Activated CD8-positive, alpha-beta T cell treated with anti-CD3 and anti-CD28 coated beads, Interleukin-2, amount 10 ng/mL, durations not matched to agents 7 days and 5 days (primary cell): ENCODE measurements around the gene PCSK2. TPM values are rescaled to one million over a fixed set of nuclear protein-coding genes. Genes with fewer than 3 reads are reported as not detected.

Experiments
- ATAC-seq: fragments of 150-1000 bp; cut with Tn5 transposase; one replicate; pipeline ENCODE4 v1.10.0; 2021; ENCODE audit warnings: moderate library complexity
- CTCF ChIA-PET: fragments of 350-600 bp; sonication (Branson Sonifier 250); formaldehyde crosslinking; loops from one replicate; lab custom pipeline; 2021; ENCODE audit warnings: antibody characterized with exemption; lab: Charles Lee
- POLR2A ChIA-PET: fragments of 350-600 bp; sonication (Branson Sonifier 250); formaldehyde crosslinking; loops from one replicate; lab custom pipeline; 2021; ENCODE audit warnings: antibody characterized with exemption; lab: Charles Lee
- DNase-seq: peaks from one replicate; pipeline ENCODE4 v3.0.0-alpha.2; 2020
- H3K27ac Mint-ChIP-seq: one replicate; pipeline ENCODE4 v1.8.0; 2021; ENCODE audit warnings: mild to moderate bottlenecking, mixed read lengths
- H3K27me3 Mint-ChIP-seq: one replicate; pipeline ENCODE4 v1.8.0; 2021; ENCODE audit warnings: low read depth, mixed read lengths
- H3K36me3 Mint-ChIP-seq: one replicate; pipeline ENCODE4 v1.8.0; 2021; ENCODE audit warnings: low read depth, mixed read lengths
- H3K4me1 Mint-ChIP-seq: one replicate; pipeline ENCODE4 v1.8.0; 2021; ENCODE audit warnings: low read depth, mixed read lengths
- H3K4me3 Mint-ChIP-seq: one replicate; pipeline ENCODE4 v1.8.0; 2021; ENCODE audit warnings: mild to moderate bottlenecking, mixed read lengths
- H3K9me3 Mint-ChIP-seq: one replicate; pipeline ENCODE4 v1.8.0; 2022; ENCODE audit warnings: mixed read lengths; ENCODE audit not compliant: insufficient read depth
- total RNA-seq, 2 experiments: library from RNA; stranded (reverse); gene quantifications; one replicate each; pipeline ENCODE4 v1.2.3, GENCODE V29; 2021

Gene PCSK2
- total RNA-seq, 2 experiments from 2014 or later, result not detected

- no peak for DNase-seq
- Mint-ChIP-seq H3K4me3 (no peak overlapping the region), H3K27me3 (no peaks in the 10 kb centered on the region), H3K4me1 (no peaks in the 10 kb centered on the region), H3K27ac (no peak overlapping the region), H3K36me3 (no peaks in the 10 kb centered on the region), H3K9me3 (no peaks in the 10 kb centered on the region)
- CTCF ChIA-PET, result no interaction called here
- no peak for ATAC-seq
- POLR2A ChIA-PET, result no interaction called here
These were observed 49.3 kb downstream of the PCSK2 start for GRCh38 chr20:17276101-17276500.

GRCh38 chr20:17281478-17281877 lies 54.6 kb downstream of the PCSK2 start:
- no peak overlapping the region for H3K27ac Mint-ChIP-seq
- H3K27me3 Mint-ChIP-seq, result no peaks in the 10 kb centered on the region
- H3K4me3 Mint-ChIP-seq, result no peak overlapping the region
- ChIA-PET CTCF (no interaction called here), POLR2A (no interaction called here)
- no peaks in the 10 kb centered on the region for H3K9me3 Mint-ChIP-seq
- peak; percentile 30 for DNase-seq
- no peak for ATAC-seq
- no peaks in the 10 kb centered on the region for H3K36me3 Mint-ChIP-seq
- H3K4me1 Mint-ChIP-seq, result no peaks in the 10 kb centered on the region

GRCh38 chr20:17282501-17282900 lies 55.7 kb downstream of the PCSK2 start:
- no peak for DNase-seq
- ATAC-seq, result no peak

GRCh38 chr20:17287503-17287902 lies 60.7 kb downstream of the PCSK2 start:
- no peaks in the 10 kb centered on the region for H3K27me3 Mint-ChIP-seq
- ATAC-seq, result no peak
- no peaks in the 10 kb centered on the region for H3K4me1 Mint-ChIP-seq
- DNase-seq, result no peak
- POLR2A ChIA-PET, result no interaction called here
- CTCF ChIA-PET, result interaction anchor here (1.2 kb wide), 1 partner anchor 10 kb away, joined by 3 read pairs; no protein-coding TSS in a partner anchor
- no peaks in the 10 kb centered on the region for H3K36me3 Mint-ChIP-seq
- no peak overlapping the region for H3K4me3 Mint-ChIP-seq
- no peak overlapping the region for H3K27ac Mint-ChIP-seq
- H3K9me3 Mint-ChIP-seq, result no peaks in the 10 kb centered on the region

More at GRCh38 chr20:17282501-17282900, 55.7 kb downstream of the PCSK2 start:
- no peaks in the 10 kb centered on the region for H3K27me3 Mint-ChIP-seq
- ChIA-PET POLR2A (no interaction called here), CTCF (no interaction called here)
- H3K27ac Mint-ChIP-seq, result no peak overlapping the region
- no peaks in the 10 kb centered on the region for H3K9me3 Mint-ChIP-seq
- H3K4me1 Mint-ChIP-seq, result no peaks in the 10 kb centered on the region
- H3K36me3 Mint-ChIP-seq, result no peaks in the 10 kb centered on the region
- H3K4me3 Mint-ChIP-seq, result no peak overlapping the region

- CTCF ChIA-PET, result interaction anchor here (1.2 kb wide), 1 partner anchor 10 kb away, joined by 3 read pairs; no protein-coding TSS in a partner anchor
- Mint-ChIP-seq H3K9me3 (no peaks in the 10 kb centered on the region), H3K4me1 (no peaks in the 10 kb centered on the region), H3K36me3 (no peaks in the 10 kb centered on the region), H3K4me3 (no peak overlapping the region), H3K27me3 (no peaks in the 10 kb centered on the region), H3K27ac (no peak overlapping the region)
- no peak for DNase-seq
- POLR2A ChIA-PET, result no interaction called here
- ATAC-seq, result no peak
These were observed 61.2 kb downstream of the PCSK2 start for GRCh38 chr20:17287998-17288397.

GRCh38 chr20:17295151-17295726 lies 68.4 kb downstream of the PCSK2 start:
- no peak for ATAC-seq
- no peak for DNase-seq
- POLR2A ChIA-PET, result no interaction called here
- H3K4me3 Mint-ChIP-seq, result no peak overlapping the region
- no peaks in the 10 kb centered on the region for H3K27me3 Mint-ChIP-seq
- no peaks in the 10 kb centered on the region for H3K36me3 Mint-ChIP-seq
- CTCF ChIA-PET, result no interaction called here
- no peaks in the 10 kb centered on the region for H3K4me1 Mint-ChIP-seq
- no peaks in the 10 kb centered on the region for H3K9me3 Mint-ChIP-seq
- no peak overlapping the region for H3K27ac Mint-ChIP-seq

GRCh38 chr20:17295991-17296390 lies 69.2 kb downstream of the PCSK2 start:
- no peaks in the 10 kb centered on the region for H3K27me3 Mint-ChIP-seq
- H3K4me3 Mint-ChIP-seq, result no peak overlapping the region
- no peak overlapping the region for H3K27ac Mint-ChIP-seq
- DNase-seq, result no peak
- H3K9me3 Mint-ChIP-seq, result no peaks in the 10 kb centered on the region
- H3K4me1 Mint-ChIP-seq, result no peaks in the 10 kb centered on the region
- ChIA-PET CTCF (no interaction called here), POLR2A (no interaction called here)
- no peak for ATAC-seq
- no peaks in the 10 kb centered on the region for H3K36me3 Mint-ChIP-seq

- Mint-ChIP-seq H3K4me1 (no peaks in the 10 kb centered on the region), H3K9me3 (no peaks in the 10 kb centered on the region), H3K4me3 (no peak overlapping the region), H3K27me3 (no peaks in the 10 kb centered on the region), H3K36me3 (no peaks in the 10 kb centered on the region), H3K27ac (no peak overlapping the region)
- ATAC-seq (no peak), DNase-seq (no peak)
- POLR2A ChIA-PET, result no interaction called here
- CTCF ChIA-PET, result interaction anchor here (1.3 kb wide), 1 partner anchor 10 kb away, joined by 3 read pairs; no protein-coding TSS in a partner anchor
These were observed 71.3 kb downstream of the PCSK2 start for GRCh38 chr20:17298171-17298570.

GRCh38 chr20:17298751-17299150 lies 71.9 kb downstream of the PCSK2 start:
- DNase-seq, result no peak
- Mint-ChIP-seq H3K27ac (no peak overlapping the region), H3K4me1 (no peaks in the 10 kb centered on the region), H3K9me3 (no peaks in the 10 kb centered on the region), H3K36me3 (no peaks in the 10 kb centered on the region), H3K27me3 (no peaks in the 10 kb centered on the region), H3K4me3 (no peak overlapping the region)
- ChIA-PET POLR2A (no interaction called here), CTCF (no interaction called here)
- ATAC-seq, result no peak

GRCh38 chr20:17300113-17300512 lies 73.3 kb downstream of the PCSK2 start:
- CTCF ChIA-PET, result no interaction called here

GRCh38 chr20:17304774-17305173 lies 77.9 kb downstream of the PCSK2 start:
- no peak overlapping the region for H3K4me3 Mint-ChIP-seq
- CTCF ChIA-PET, result no interaction called here
- H3K9me3 Mint-ChIP-seq, result no peaks in the 10 kb centered on the region
- H3K4me1 Mint-ChIP-seq, result no peaks in the 10 kb centered on the region
- H3K36me3 Mint-ChIP-seq, result no peaks in the 10 kb centered on the region
- POLR2A ChIA-PET, result no interaction called here
- no peak overlapping the region for H3K27ac Mint-ChIP-seq
- H3K27me3 Mint-ChIP-seq, result no peaks in the 10 kb centered on the region
- ATAC-seq (no peak), DNase-seq (no peak)

More at GRCh38 chr20:17300113-17300512, 73.3 kb downstream of the PCSK2 start:
- Mint-ChIP-seq H3K27me3 (no peaks in the 10 kb centered on the region), H3K27ac (no peak overlapping the region), H3K4me3 (no peak overlapping the region), H3K36me3 (no peaks in the 10 kb centered on the region), H3K9me3 (no peaks in the 10 kb centered on the region), H3K4me1 (no peaks in the 10 kb centered on the region)
- no peak for ATAC-seq
- DNase-seq, result no peak
- POLR2A ChIA-PET, result no interaction called here

- no peaks in the 10 kb centered on the region for H3K4me1 Mint-ChIP-seq
- no peak overlapping the region for H3K4me3 Mint-ChIP-seq
- ChIA-PET POLR2A (no interaction called here), CTCF (no interaction called here)
- DNase-seq (no peak), ATAC-seq (no peak)
- H3K9me3 Mint-ChIP-seq, result no peaks in the 10 kb centered on the region
- H3K36me3 Mint-ChIP-seq, result no peaks in the 10 kb centered on the region
- no peaks in the 10 kb centered on the region for H3K27me3 Mint-ChIP-seq
- no peak overlapping the region for H3K27ac Mint-ChIP-seq
These were observed 79.6 kb downstream of the PCSK2 start for GRCh38 chr20:17306427-17306826.

GRCh38 chr20:17314264-17314663 lies 87.4 kb downstream of the PCSK2 start:
- no peak overlapping the region for H3K27ac Mint-ChIP-seq
- H3K9me3 Mint-ChIP-seq, result no peaks in the 10 kb centered on the region
- peaks cover 21% of the 10 kb centered on the region for H3K27me3 Mint-ChIP-seq
- POLR2A ChIA-PET, result no interaction called here
- H3K4me1 Mint-ChIP-seq, result no peaks in the 10 kb centered on the region
- H3K4me3 Mint-ChIP-seq, result no peak overlapping the region
- no peaks in the 10 kb centered on the region for H3K36me3 Mint-ChIP-seq
- ATAC-seq (no peak), DNase-seq (no peak)
- CTCF ChIA-PET, result no interaction called here
